RKO (cell line): Measurements from ENCODE around the gene PCBD2.
"Not testable (repeated sequence)": the region's sequence is repeated elsewhere in the genome, so short reads cannot be mapped to it uniquely, and the experiment has no call there.

Experiments
- DNase-seq: peaks from one replicate; pipeline ENCODE4 v3.0.0-alpha.2; 2016; ENCODE audit warnings: low spot score

PCBD2 gene

DNA sequence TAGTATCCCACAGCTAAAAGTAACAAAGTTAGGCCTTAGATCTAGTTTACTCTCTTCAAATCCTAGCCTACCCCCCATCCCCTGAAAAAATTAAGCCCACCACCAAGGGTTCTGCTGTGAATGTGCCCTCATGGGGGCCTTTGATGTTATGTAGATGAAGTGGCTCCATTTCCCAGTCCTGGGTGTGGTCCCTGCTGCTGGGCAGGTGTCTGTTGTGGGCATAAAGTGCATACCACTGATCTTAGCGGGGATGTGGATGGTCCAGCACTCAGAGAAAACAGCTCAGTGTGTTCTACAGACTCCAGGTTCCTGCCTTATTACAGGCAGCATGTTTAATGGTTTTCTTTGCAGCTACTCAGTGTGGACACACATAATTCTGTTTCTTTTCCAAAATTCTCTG, 1.9 kb downstream of the PCBD2 start:
- DNase-seq: peak; percentile 4

DNA sequence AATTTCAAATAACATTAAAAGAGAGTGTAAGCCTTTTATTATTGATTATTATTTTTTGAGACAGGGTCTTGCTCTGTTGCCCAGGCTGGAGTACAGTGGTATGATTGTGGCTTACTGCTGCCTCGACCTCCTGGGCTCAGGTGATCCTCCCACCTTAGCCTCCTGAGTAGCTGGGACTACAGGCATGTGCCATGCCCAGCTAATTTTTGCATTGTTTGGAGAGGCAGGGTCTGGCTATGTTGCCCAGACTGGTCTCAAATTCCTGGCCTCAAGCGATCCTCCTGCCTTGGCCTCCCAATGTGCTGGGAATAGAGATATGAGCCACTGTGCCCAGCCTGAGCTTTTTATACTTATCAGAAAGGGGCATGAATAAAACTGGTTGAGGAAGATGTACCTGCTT, 5.8 kb downstream of the PCBD2 start:
- not testable (repeated sequence) for DNase-seq

DNA sequence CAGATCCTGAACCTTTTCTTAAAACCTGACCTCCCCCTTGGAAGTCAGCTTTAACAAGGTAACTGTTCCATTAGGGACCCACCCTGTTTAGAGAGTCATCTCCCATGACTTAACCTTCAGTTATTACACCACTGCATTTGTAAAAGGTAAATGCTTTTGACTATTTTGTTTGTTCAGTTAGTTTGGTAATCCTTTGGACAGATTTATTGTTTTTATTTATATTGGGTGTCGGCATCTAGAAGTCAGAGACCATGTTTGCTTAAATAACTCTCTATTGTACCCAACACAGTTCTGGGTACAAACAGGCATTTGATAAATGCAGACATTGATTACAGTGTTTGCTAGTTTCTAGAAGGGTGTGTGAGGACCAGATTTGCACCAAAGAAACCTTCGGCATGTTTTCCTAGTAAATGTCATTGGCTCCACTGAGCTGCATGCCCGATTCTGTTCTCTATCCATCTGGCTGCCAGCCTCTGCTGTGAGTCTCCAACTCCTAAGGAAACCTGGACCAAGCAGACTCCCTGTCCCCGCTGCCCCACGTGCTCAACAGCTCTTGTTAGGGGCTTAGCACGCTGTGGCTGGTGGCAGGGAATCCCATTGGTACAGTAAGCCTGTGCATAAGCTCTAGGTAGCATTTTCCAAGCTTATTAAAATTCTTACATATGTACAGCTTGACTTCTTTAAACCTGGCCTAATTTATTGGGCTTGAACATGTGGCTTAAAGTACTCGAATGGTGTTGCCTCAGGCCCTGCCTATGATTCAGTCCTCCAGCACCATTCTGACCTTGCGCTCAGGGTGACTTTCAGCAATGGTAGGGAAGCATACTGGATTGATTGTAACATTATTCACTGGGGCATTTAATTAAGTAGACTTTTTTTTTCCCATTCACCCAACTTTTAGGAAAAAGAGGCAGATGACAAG, 6.6 kb downstream of the PCBD2 start:
- DNase-seq: no peak

DNA sequence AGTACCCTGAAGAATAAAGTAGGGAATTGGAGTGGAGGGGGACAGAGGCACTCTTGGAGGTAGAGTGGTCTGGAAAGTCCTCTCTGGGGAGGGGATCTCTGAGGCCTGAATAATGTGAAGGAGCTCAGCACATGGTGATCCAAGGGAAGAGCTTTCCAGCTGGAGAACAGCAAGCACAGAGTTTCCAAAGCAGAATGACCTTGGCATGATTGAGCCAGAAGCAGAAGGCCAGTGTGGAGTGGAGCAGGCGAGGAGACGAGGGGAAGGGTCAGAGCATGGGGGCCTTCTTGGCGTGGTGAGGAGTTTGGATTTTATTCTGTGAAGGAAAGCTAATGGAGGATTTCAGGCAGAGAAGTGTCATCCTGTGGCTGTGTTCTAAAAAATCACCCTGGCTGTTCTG, 8.3 kb downstream of the PCBD2 start:
- no peak for DNase-seq

DNA sequence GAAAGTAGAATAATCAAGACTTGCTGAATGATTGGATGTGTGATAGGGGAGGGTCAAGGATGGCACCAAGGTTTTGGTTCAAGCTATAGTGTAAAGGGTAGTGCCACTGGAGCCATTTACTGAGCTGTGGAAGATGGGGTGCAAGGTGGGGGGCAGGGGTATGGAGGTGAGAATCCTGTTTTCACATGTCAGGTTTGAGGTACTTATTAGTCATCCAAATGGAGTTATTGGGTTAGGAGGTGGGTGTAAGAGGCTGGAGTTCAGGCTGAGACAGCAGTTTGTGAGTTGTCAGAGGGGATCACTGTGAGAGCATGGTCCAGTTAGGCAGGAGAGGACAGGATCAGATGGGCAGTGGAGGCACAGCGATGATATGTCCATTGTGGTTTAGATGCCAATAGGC, 8.9 kb downstream of the PCBD2 start:
- no peak for DNase-seq

DNA sequence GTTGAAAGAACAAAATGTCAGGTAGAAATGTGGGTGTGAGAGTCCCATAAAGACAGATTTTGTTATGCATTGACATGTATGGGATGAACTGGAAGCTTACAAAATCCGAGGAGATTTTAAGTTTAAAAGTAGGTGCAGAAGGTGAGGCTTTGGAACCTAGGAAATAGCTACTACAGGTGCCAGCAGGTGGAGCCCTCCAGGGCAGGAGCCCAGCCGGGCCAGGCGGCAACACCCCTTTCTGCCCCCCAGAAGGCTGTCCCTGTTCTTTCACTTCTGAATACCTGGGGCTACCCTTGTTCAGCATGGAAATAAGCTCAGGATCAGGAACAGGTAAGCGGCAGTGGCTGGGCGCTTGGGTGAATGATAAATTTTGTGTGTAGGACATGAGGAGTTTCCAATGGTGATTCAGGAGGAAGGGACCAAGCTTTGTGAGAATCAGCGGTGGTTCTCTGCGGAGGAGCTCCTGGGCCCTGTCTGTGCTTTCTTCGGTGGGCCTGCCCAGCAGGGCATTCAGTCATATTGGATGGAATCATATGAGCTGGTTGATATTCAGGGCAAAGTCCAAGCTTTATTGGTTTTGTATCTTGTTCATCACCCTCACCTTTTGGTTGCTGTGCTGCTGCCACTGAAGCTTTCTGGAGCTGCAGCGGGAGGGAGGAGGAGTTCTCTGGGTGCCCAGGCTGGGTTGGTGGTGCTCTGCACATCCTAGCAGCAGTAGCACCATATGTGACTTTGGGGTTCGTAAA, 12.3 kb downstream of the PCBD2 start:
- no peak for DNase-seq

DNA sequence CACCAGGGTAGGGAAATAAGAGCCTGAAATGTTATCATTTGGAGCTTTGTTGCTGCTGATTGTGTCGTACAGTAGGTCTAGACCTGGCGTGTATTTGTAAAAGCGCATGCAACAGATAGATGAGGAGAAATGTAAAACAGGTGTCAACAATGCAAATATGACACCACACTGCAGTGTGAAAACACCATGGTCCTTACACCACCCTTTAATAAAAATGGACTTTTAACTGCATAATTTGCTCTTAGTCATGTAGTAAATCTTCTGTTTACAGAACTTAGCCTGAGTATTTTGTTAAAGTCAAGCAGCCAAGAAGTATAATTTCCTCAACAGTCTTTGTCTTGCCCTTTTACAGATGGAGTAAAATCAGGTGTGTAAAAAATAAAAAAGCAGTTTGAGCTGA, 13.9 kb downstream of the PCBD2 start:
- DNase-seq: no peak

DNA sequence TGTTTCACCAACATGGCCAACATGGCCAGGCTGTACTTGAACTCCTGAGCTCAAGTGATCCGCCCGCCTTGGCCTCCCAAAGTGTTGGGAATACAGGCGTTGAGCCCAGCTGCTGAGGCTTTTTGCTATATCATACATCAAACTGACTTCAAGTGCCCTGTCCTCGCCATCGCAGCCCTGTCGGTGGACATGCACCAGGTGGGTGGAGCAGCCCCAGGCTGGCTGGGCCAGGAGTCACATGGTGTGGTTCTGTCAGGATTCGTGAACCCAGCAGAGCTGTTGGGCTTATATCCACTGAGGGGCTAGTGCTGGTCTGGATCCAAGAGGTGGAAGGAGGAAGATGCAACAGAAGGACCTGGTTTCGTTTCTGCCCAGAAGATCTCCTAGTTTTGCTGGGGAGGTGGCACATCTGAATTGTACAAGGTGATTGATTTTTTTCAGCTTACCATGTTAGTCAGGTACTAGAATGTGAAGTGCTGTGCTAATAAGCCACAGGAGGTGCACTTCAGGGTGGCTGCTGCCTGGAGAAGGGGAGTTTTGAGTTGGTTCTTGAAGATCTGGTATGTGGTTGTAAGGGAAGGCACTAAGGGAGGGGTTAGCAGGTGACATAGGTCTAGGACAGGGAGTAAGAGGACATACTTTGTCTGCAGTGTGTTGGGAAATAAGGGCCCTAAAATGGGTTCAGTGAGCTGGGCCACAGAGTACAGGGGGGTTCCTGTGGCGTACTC, 16.1 kb downstream of the PCBD2 start:
- no peak for DNase-seq

DNA sequence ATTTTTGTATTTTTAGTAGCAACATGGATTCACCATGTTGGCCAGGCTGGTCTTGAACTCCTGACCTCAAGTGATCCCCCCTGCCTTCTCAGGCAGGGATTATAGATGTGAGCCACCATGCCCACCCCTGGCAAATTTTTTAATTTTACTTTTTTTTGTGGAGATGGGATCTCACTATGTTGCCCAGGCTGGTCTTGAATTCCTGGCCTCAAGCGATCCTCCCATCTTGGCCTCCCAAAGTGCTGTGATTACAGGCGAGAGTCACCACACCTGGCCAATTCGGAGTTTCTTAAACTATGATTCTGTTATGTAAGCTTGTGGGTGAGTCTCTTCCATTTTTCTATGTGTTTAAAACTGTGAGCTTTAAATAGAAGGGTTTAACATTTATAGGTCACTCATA, 27.6 kb downstream of the PCBD2 start:
- no peak for DNase-seq

DNA sequence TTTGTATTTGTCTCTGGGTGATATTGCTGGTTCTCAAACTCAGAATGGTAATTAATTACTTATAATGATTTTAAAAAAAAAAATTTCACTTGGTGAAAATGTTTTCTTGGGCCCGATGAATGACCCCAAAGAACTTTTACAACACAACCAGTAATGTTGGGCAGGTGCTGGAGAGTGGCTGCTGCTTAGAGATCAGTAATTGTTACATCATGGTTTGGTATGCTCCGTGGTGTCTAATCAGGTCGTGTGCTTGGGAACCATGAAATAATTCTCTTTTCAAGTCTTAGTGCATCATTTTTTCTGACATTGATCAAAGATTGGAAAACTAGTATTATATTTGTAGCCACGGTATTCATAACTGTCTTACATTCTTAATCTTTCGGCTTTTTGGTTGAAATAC, 29.3 kb downstream of the PCBD2 start:
- DNase-seq: no peak

DNA sequence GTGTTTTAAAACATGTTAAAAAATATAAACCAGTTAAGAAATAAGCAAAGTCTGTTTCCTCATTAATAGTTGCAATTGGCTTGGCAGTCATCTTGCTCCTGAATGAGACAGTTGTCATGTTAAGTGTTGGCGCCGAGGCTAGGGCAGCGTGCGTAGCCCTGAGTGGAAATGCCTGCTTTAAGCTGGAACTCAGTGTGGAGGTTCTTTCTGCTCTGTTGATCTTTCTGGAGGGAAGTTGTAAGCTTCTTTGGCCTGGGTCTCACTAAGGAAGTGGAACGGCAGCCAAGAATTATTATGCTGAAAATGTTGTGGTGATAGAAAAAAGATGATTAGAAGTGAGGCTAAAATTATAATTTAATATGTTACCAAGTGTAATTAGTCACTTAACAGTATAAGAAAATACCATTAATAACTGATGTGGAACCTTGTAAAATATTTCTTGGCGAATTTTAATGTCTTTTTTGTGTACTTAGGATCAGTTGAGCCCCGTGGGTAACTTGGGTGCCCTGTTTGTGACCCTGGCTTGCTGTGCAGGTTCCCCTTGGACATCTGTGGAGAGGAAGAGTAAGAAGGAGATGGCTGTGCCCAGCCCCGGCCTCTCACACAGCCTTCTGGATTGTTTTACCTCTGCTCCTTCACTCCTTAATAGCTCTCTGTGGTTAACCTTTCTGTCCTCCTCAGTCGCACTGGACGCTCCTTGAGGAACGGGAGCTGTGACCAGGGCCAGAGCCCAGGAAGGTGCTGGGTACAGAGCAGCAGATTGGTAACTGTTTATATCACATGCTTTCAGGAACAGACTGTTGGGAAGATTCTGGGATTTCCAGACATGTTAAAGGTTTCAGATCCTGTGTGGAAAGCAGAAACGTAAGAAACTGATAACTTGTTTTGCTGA, 31.0 kb downstream of the PCBD2 start:
- no peak for DNase-seq

DNA sequence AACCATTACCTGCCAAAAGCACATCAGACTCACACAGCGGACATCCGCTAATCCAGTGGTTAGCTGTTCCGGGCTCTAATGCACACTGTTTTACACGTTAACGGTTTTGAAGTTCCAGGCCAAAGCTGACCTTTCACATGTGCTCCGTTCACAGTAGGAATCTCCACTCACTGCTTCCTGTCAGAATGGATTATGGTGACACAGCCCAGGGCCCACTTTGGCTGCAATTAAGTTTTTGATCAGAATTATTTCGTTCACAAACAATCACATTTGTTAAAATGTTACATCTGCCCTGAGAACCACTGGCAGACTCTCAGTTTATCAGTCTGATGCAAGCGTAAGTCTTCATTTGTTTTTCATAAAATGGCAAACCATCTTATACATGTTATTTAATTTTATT, 32.6 kb downstream of the PCBD2 start:
- DNase-seq: no peak

DNA sequence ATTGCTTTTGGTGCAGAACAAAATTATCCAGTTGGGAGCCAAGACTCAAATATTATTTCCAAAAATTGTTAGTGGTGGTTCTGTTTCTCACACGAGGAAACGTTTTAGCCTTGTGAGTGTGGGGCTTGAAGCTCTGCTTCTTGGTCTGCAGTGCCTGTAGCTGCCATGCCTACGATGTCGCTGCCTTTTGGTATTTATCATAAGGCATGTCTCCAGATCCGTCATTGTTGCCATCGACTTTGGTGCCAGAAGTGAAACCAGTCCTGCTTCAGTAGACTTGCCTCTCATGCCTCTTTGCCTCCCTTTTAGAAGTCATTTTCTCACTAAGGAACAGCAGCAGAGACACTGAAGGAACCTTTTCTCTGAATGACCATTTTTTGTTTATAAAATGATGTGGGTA, 33.1 kb downstream of the PCBD2 start:
- no peak for DNase-seq

DNA sequence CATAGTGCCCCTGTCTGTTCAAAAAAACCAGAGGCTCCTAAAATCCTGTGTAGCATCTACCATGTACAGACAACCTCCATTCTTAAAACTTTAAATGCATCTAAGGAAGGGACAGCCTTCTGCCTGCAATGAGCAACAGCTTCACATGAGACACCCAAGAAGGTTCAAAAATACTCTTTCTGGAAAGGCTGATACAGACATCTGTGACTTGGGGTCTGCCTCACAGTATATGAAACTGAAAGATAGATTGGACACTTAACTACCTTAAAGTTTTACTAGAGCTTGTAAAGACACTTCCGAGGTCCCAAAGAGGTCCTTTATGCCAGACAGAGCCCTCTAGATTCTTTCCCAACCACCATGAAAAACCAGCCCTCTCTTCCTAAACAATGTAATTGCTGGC, 34.6 kb downstream of the PCBD2 start:
- DNase-seq: no peak

DNA sequence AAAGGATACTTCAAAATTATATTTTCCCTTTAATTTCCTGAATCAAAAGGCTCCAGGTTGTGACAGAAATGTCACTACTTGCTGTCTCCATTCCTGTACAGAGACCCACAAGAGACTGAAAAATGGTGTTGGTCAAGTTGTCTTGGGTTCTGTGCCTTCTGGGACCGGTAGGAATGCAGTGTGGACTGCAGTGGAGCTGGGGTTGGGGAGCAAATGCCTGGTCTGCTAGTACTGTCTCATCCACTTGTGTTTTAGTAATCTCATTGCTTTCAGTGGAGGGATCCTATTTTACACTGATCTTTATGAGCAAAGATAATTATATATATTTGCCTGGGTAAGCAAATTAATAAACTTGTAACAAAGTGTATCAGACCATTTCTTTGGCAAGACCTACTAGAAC, 38.6 kb downstream of the PCBD2 start:
- DNase-seq: no peak

DNA sequence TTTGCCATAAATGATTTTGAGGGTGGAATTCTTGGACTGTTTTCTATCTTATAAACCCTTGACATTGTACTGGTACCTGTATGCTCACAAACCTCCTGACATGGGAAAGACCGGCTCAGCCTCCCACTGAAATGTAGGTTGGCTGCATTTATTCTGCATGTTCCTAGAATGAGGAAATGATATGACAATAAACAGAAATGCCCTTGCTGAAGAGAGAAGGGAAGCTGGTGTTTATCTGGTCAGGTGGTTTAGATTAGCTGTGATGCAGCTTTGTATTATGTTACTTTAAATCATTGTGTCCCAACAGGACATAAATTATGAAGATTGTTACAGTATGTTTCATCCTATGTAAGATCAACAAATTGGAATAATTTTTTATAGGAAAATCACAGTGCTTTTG, 39.7 kb downstream of the PCBD2 start:
- DNase-seq: no peak

DNA sequence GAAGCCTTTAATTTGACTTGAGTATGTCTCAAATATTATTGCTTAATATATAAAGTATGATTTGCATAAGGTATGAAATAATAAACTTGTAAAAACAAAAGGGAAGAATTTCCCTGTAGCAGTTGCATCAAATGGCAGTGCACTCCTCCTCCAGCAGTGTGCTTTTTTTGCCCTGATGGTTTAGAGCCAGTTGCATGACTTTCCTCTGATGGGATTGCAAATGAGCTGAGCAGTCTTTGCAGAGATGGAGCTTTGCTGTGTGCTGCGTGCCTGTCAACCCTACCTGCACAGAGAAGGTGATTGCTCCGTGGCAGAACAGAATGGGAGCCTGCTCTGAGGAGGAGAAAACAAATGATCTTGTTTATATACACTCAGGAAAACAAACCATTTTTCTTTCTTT, 40.1 kb downstream of the PCBD2 start:
- no peak for DNase-seq

DNA sequence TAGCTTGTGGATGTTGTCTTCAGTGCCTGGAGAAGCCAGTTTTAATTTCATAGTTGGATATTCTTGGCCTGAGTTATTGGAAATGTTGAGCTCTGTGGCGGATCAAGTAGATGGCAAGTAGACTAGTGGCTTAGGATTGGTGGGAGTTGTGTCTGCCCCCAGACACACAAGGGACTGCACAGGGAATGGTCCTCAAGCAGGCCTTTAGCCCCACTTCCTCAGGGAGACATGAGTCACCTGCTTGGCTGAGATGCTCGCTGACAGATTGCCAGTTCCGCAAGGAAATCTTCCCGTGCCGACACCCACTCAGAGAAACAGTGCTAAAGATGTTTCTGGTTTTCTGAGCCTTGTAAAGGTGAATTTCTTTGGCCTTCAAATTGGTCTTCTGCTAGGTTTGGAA, 44.0 kb downstream of the PCBD2 start:
- no peak for DNase-seq

DNA sequence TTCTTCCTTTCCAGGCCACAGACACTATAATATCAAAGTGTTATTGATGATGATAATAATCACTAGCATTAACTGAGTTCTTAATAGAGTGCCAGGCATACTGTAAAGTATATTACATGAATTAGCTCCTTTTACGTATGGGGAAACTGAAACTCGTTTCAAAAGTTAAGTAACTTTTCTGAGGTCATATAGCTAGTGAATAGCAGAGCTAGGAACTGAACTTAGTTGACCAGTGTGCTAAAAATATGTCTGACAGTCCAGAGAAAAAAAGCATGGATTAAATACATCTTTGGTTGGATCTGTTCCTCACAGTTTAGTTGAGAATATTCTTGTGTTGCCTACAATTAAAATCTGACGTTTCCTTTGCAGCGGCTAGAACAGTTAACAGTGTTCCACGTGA, 44.4 kb downstream of the PCBD2 start:
- no peak for DNase-seq

DNA sequence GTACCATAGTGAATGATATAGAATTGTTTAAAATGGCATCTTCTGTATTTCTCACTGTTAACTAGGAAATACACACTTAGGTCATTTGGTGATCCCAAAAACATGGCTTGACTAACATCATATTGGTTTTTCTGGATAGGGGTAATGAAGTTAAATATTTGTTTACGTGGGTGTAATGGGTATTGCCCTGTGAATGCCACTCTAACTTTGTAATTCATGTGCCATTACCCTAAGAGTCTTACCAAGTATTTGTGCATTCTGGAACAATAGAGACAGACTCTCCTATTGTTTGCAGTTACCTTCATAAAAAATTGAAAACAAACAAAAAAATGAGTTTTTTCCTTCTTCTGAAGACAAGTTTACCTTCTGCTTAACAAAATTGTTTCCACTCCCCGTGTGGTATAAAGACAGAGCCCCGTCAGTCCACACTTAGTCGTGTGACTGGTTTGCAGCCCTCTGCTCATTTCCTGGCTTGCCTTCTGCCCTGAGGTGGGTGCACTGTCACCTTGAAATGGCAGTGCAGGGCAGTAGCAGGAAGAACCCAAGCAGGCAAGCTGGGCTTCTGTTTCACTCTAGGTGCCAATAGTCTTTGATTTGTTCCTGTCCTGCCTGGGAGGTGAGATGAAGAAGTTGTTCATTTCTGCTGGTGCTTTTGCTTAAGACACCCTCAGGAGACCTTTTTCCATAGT, 53.1 kb downstream of the PCBD2 start:
- no peak for DNase-seq

DNA sequence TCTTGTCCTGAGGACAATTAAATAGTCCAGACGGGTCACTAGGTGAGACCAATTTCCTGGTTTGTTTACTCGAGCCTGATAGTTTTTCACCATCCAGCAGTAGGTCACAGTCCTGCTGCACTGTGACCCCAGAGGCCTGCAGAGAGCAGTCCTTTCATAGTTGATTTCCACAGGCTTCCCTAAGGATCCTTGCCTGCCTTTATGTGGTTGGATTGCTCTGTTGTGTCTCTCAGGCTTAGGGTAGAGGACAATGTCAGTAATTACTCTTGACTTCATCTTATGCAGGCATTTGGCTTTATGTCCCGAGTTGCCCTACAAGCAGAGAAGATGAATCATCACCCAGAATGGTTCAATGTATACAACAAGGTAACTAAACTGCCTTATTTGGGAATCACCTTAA, 53.8 kb downstream of the PCBD2 start:
- no peak for DNase-seq
